IPS DF 6.9 (cell line): Measurements from ENCODE around the gene SLC8A3.

Experiments used
- DNase-seq: peaks from one replicate; pipeline ENCODE4 v3.0.0-alpha.2; 2013; ENCODE audit warnings: low read depth, low spot score
- H3K27ac ChIP-seq: one replicate; pipeline ENCODE4 v1.5.1; 2013; ENCODE audit warnings: low read length, control low read depth
- H3K27me3 ChIP-seq: 2 replicates; pipeline ENCODE4 v1.6.1; 2013; ENCODE audit warnings: mild to moderate bottlenecking, low read length; ENCODE audit not compliant: control insufficient read depth, insufficient read depth
- H3K36me3 ChIP-seq: 2 replicates; pipeline ENCODE4 v1.6.1; 2013; ENCODE audit warnings: low read length; ENCODE audit not compliant: control insufficient read depth, insufficient read depth
- H3K4me1 ChIP-seq: 2 replicates; pipeline ENCODE4 v1.6.1; 2013; ENCODE audit warnings: low read length; ENCODE audit not compliant: control insufficient read depth, insufficient read depth
- H3K4me3 ChIP-seq: 2 replicates; pipeline ENCODE4 v1.5.1; 2013; ENCODE audit warnings: mild to moderate bottlenecking, low read length
- H3K9me3 ChIP-seq: 2 replicates; pipeline ENCODE4 v1.6.1; 2013; ENCODE audit warnings: low read length, inconsistent platforms; ENCODE audit not compliant: control insufficient read depth, insufficient read depth
- WGBS: extraction: QIAGEN DNeasy Blood & Tissue Kit; methylation state at CpG from one replicate; pipeline ENCODE4 v1.1.7; 2013; ENCODE audit warnings: mixed read lengths, missing lambda C conversion rate; ENCODE audit not compliant: insufficient read length, insufficient coverage; 5-methylcytosine and 5-hydroxymethylcytosine counted together

The SLC8A3 gene

GRCh38 chr14:70149596-70150165 lies 39.1 kb downstream of the SLC8A3 start:
- DNase-seq, result no peak
- H3K4me1 ChIP-seq, result no peaks in the 10 kb centered on the region
- 100% methylated on average over 2 of the region's 4 CpGs for WGBS
- H3K27me3 ChIP-seq, result no peaks in the 10 kb centered on the region
- H3K4me3 ChIP-seq, result no peak overlapping the region
- no peaks in the 10 kb centered on the region for H3K36me3 ChIP-seq
- H3K27ac ChIP-seq, result no peak overlapping the region
- no peaks in the 10 kb centered on the region for H3K9me3 ChIP-seq

- Histone ChIP-seq H3K36me3 (no peaks in the 10 kb centered on the region), H3K9me3 (no peaks in the 10 kb centered on the region), H3K27me3 (no peaks in the 10 kb centered on the region), H3K4me1 (no peaks in the 10 kb centered on the region), H3K27ac (no peak overlapping the region), H3K4me3 (no peak overlapping the region)
- no peak for DNase-seq
- WGBS, result no CpG with 5 or more reads among the region's 3 CpGs
These were observed 39.7 kb downstream of the SLC8A3 start for GRCh38 chr14:70148911-70149595.

- DNase-seq, result no peak
- WGBS, result no CpG with 5 or more reads among the region's 3 CpGs
- H3K36me3 ChIP-seq, result no peaks in the 10 kb centered on the region
- no peaks in the 10 kb centered on the region for H3K4me1 ChIP-seq
- H3K4me3 ChIP-seq, result no peak overlapping the region
- H3K9me3 ChIP-seq, result no peaks in the 10 kb centered on the region
- H3K27ac ChIP-seq, result no peak overlapping the region
- no peaks in the 10 kb centered on the region for H3K27me3 ChIP-seq
These were observed 40.4 kb downstream of the SLC8A3 start for GRCh38 chr14:70148351-70148750.

- no CpG with 5 or more reads among the region's 6 CpGs for WGBS
- Histone ChIP-seq H3K4me3 (no peak overlapping the region), H3K27me3 (no peaks in the 10 kb centered on the region), H3K27ac (no peak overlapping the region), H3K36me3 (no peaks in the 10 kb centered on the region), H3K9me3 (no peaks in the 10 kb centered on the region), H3K4me1 (no peaks in the 10 kb centered on the region)
- no peak for DNase-seq
These were observed 44.7 kb downstream of the SLC8A3 start for GRCh38 chr14:70144046-70144445.

GRCh38 chr14:70143306-70143705 lies 45.4 kb downstream of the SLC8A3 start:
- Histone ChIP-seq H3K4me3 (no peak overlapping the region), H3K4me1 (no peaks in the 10 kb centered on the region), H3K27me3 (no peaks in the 10 kb centered on the region), H3K36me3 (no peaks in the 10 kb centered on the region), H3K9me3 (no peaks in the 10 kb centered on the region), H3K27ac (no peak overlapping the region)
- no peak for DNase-seq
- no CpG with 5 or more reads among the region's 5 CpGs for WGBS

- Histone ChIP-seq H3K36me3 (no peaks in the 10 kb centered on the region), H3K27me3 (no peaks in the 10 kb centered on the region), H3K9me3 (no peaks in the 10 kb centered on the region), H3K27ac (no peak overlapping the region), H3K4me1 (no peaks in the 10 kb centered on the region), H3K4me3 (no peak overlapping the region)
- WGBS, result no CpG with 5 or more reads among the region's 1 CpG
- no peak for DNase-seq
These were observed 48.1 kb downstream of the SLC8A3 start for GRCh38 chr14:70140614-70141013.

GRCh38 chr14:70139384-70139783 lies 49.4 kb downstream of the SLC8A3 start:
- no peak for DNase-seq
- H3K4me3 ChIP-seq, result no peak overlapping the region
- no peak overlapping the region for H3K27ac ChIP-seq
- WGBS, result no CpG with 5 or more reads among the region's 5 CpGs
- no peaks in the 10 kb centered on the region for H3K9me3 ChIP-seq
- H3K4me1 ChIP-seq, result no peaks in the 10 kb centered on the region
- no peaks in the 10 kb centered on the region for H3K27me3 ChIP-seq
- H3K36me3 ChIP-seq, result no peaks in the 10 kb centered on the region

GRCh38 chr14:70137788-70138187 lies 51.0 kb downstream of the SLC8A3 start:
- Histone ChIP-seq H3K27ac (no peak overlapping the region), H3K9me3 (no peaks in the 10 kb centered on the region), H3K27me3 (no peaks in the 10 kb centered on the region), H3K36me3 (no peaks in the 10 kb centered on the region), H3K4me3 (no peak overlapping the region), H3K4me1 (no peaks in the 10 kb centered on the region)
- no peak for DNase-seq
- WGBS, result no CpG with 5 or more reads among the region's 3 CpGs

- Histone ChIP-seq H3K4me3 (no peak overlapping the region), H3K4me1 (no peaks in the 10 kb centered on the region), H3K27ac (no peak overlapping the region), H3K9me3 (no peaks in the 10 kb centered on the region), H3K36me3 (no peaks in the 10 kb centered on the region), H3K27me3 (no peaks in the 10 kb centered on the region)
- WGBS, result no CpG with 5 or more reads among the region's 2 CpGs
- DNase-seq, result no peak
These were observed 55.3 kb downstream of the SLC8A3 start for GRCh38 chr14:70133461-70133860.

GRCh38 chr14:70130482-70130881 lies 58.3 kb downstream of the SLC8A3 start:
- Histone ChIP-seq H3K4me3 (no peak overlapping the region), H3K9me3 (no peaks in the 10 kb centered on the region), H3K27ac (no peak overlapping the region), H3K4me1 (no peaks in the 10 kb centered on the region), H3K36me3 (no peaks in the 10 kb centered on the region), H3K27me3 (no peaks in the 10 kb centered on the region)
- no peak for DNase-seq
- WGBS, result no CpG with 5 or more reads among the region's 1 CpG

- no peak for DNase-seq
- Histone ChIP-seq H3K36me3 (no peaks in the 10 kb centered on the region), H3K27ac (no peak overlapping the region), H3K4me3 (no peak overlapping the region), H3K27me3 (no peaks in the 10 kb centered on the region), H3K4me1 (no peaks in the 10 kb centered on the region), H3K9me3 (no peaks in the 10 kb centered on the region)
- no CpG with 5 or more reads among the region's 7 CpGs for WGBS
These were observed 61.6 kb downstream of the SLC8A3 start for GRCh38 chr14:70127186-70127585.
